Measurements from ENCODE around the gene SYNJ1.

The SYNJ1 gene

DNA sequence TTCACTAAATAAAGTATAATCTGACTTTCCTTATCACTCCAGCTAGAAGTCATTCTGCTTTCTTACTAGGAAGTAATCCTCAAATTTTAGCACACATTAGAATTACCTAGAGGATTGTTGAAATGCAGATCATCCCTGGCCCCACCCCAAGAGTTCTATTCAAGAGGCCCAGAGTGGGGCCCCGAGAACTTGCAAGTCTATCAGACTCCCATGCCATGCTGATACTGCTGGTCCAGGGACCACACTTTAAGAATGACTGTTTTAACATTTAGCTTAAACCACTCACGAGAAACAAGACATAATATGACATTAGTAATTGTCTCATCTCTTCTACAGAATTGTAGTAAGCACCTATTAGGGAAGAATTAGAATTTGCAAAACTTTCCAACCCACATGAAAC is 7.7 kb upstream of the SYNJ1 start:
- H3K27me3 ChIP-seq (ENCODE audit: control insufficient read depth, low read length): no peaks in the 10 kb centered on the region
- H3K9me2 ChIP-seq (replicated peaks; ENCODE audit: control insufficient read depth, low read length): no peaks in the 10 kb centered on the region
- no peak overlapping the region for H3K4me3 ChIP-seq (ENCODE audit: low read length)
- no peaks in the 10 kb centered on the region for H3K4me1 ChIP-seq (ENCODE audit: control insufficient read depth, low read length)
- H3F3A ChIP-seq (ENCODE audit: control insufficient read depth, insufficient read depth): peaks cover 17% of the 10 kb centered on the region; the same call in 1 of the 2 replicates
- H3K79me2 ChIP-seq (ENCODE audit: control insufficient read depth, low read length): no peaks in the 10 kb centered on the region
- H4K20me1 ChIP-seq (ENCODE audit: control insufficient read depth, insufficient read depth, low read depth, low read length): no peaks in the 10 kb centered on the region
- no peak overlapping the region for H3K4me2 ChIP-seq (ENCODE audit: low read length)
- no peak for TF ChIP-seq EZH2phosphoT487 (IDR thresholded peaks at IDR 0.05; ENCODE audit: borderline replicate concordance, low read length)
- TF ChIP-seq, protein P1, sequence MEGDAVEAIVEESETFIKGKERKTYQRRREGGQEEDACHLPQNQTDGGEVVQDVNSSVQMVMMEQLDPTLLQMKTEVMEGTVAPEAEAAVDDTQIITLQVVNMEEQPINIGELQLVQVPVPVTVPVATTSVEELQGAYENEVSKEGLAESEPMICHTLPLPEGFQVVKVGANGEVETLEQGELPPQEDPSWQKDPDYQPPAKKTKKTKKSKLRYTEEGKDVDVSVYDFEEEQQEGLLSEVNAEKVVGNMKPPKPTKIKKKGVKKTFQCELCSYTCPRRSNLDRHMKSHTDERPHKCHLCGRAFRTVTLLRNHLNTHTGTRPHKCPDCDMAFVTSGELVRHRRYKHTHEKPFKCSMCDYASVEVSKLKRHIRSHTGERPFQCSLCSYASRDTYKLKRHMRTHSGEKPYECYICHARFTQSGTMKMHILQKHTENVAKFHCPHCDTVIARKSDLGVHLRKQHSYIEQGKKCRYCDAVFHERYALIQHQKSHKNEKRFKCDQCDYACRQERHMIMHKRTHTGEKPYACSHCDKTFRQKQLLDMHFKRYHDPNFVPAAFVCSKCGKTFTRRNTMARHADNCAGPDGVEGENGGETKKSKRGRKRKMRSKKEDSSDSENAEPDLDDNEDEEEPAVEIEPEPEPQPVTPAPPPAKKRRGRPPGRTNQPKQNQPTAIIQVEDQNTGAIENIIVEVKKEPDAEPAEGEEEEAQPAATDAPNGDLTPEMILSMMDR (IDR thresholded peaks at IDR 0.05; ENCODE audit: low read depth, low read length, poor library complexity, severe bottlenecking): no peak
- no peak overlapping the region for H3K27ac ChIP-seq (ENCODE audit: low read depth, low read length)
- peaks cover 65% of the 10 kb centered on the region for H3K36me3 ChIP-seq (ENCODE audit: control insufficient read depth, low read length)
- no peaks in the 10 kb centered on the region for H3K9me3 ChIP-seq (ENCODE audit: control insufficient read depth, insufficient read depth, low read length)

GRCh38 chr21:32733990-32734613 is 6.3 kb upstream of the SYNJ1 start:
- H3K79me2 ChIP-seq (ENCODE audit: control insufficient read depth, low read length): no peaks in the 10 kb centered on the region
- H3F3A ChIP-seq (ENCODE audit: control insufficient read depth, insufficient read depth): peaks cover 20% of the 10 kb centered on the region; the same call in 1 of the 2 replicates
- no peaks in the 10 kb centered on the region for H3K9me2 ChIP-seq (replicated peaks; ENCODE audit: control insufficient read depth, low read length)
- no peaks in the 10 kb centered on the region for H4K20me1 ChIP-seq (ENCODE audit: control insufficient read depth, insufficient read depth, low read depth, low read length)
- no peaks in the 10 kb centered on the region for H3K9me3 ChIP-seq (ENCODE audit: control insufficient read depth, insufficient read depth, low read length)
- no peaks in the 10 kb centered on the region for H3K4me1 ChIP-seq (ENCODE audit: control insufficient read depth, low read length)
- H3K4me2 ChIP-seq (ENCODE audit: low read length): no peak overlapping the region
- no peaks in the 10 kb centered on the region for H3K27me3 ChIP-seq (ENCODE audit: control insufficient read depth, low read length)
- no peak overlapping the region for H3K4me3 ChIP-seq (ENCODE audit: low read length)
- peaks cover 53% of the 10 kb centered on the region for H3K36me3 ChIP-seq (ENCODE audit: control insufficient read depth, low read length)
- H3K27ac ChIP-seq (ENCODE audit: low read depth, low read length): no peak overlapping the region
- TF ChIP-seq EZH2phosphoT487 (IDR thresholded peaks at IDR 0.05; ENCODE audit: borderline replicate concordance, low read length): no peak
- TF ChIP-seq, protein P1 (IDR thresholded peaks at IDR 0.05; ENCODE audit: low read depth, low read length, poor library complexity, severe bottlenecking): no peak

DNA sequence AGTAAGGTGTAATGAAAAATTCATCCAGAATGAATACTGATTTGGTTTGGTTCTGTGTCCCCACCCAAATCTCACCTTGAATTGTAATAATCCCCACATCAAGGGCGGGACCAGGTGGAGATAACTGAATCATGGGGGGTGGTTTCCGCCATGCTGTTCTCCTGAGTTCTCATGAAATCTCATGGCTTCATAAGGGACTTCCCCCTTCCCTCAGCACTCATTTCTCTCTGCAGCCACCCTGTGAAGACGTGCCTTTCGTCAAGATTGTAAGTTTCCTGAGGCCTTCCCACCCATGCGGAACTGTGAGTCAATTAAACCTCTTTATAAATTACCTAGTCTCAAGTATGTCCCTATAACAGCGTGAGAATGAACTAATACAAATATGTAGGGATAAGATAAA is 5.5 kb upstream of the SYNJ1 start:
- Histone ChIP-seq H3K4me2 (ENCODE audit: low read length) (no peak overlapping the region), H3K9me3 (ENCODE audit: control insufficient read depth, insufficient read depth, low read length) (no peaks in the 10 kb centered on the region), H3K36me3 (ENCODE audit: control insufficient read depth, low read length) (peaks cover 46% of the 10 kb centered on the region), H3F3A (ENCODE audit: control insufficient read depth, insufficient read depth) (peaks cover 20% of the 10 kb centered on the region; the same call in 1 of the 2 replicates), H3K27ac (ENCODE audit: low read depth, low read length) (no peak overlapping the region), H4K20me1 (ENCODE audit: control insufficient read depth, insufficient read depth, low read depth, low read length) (no peaks in the 10 kb centered on the region), H3K27me3 (ENCODE audit: control insufficient read depth, low read length) (no peaks in the 10 kb centered on the region), H3K4me3 (ENCODE audit: low read length) (no peak overlapping the region), H3K79me2 (ENCODE audit: control insufficient read depth, low read length) (no peaks in the 10 kb centered on the region), H3K9me2 (replicated peaks; ENCODE audit: control insufficient read depth, low read length) (no peaks in the 10 kb centered on the region), H3K4me1 (ENCODE audit: control insufficient read depth, low read length) (peaks cover 5% of the 10 kb centered on the region)
- no peak for TF ChIP-seq EZH2phosphoT487 (IDR thresholded peaks at IDR 0.05; ENCODE audit: borderline replicate concordance, low read length)
- TF ChIP-seq, protein P1 (IDR thresholded peaks at IDR 0.05; ENCODE audit: low read depth, low read length, poor library complexity, severe bottlenecking): no peak
